HEK293T (cell line): Measurements from ENCODE around the gene RXRB.

Experiments
- CTCF ChIA-PET: fragments of 350-600 bp; formaldehyde crosslinking; extraction: SDS; loops from one replicate; lab custom pipeline; 2021; ENCODE audit warnings: antibody characterized with exemption, inconsistent platforms; lab: Yijun Ruan, JAX
- POLR2A ChIA-PET: fragments of 350-600 bp; formaldehyde crosslinking; extraction: SDS; loops from one replicate; lab custom pipeline; 2020; ENCODE audit warnings: antibody characterized with exemption, inconsistent platforms; lab: Yijun Ruan, JAX
- DNase-seq: peaks from one replicate; pipeline ENCODE4 v3.0.0; 2012; ENCODE audit warnings: mixed read lengths; ENCODE audit errors: extremely low spot score
- ARNT ChIP-seq: fragments of 450-650 bp; IDR thresholded peaks from 2 replicates; pipeline ENCODE4 v1.6.1; 2017; ENCODE audit warnings: mild to moderate bottlenecking
- BHLHE40 ChIP-seq: fragments of 450-650 bp; IDR thresholded peaks from 2 replicates; pipeline ENCODE4 v1.6.1; 2016; ENCODE audit warnings: mild to moderate bottlenecking, moderate library complexity, borderline replicate concordance
- CTBP1 ChIP-seq: fragments of 450-650 bp; IDR thresholded peaks from 2 replicates; pipeline ENCODE4 v1.6.1; 2016; ENCODE audit warnings: borderline replicate concordance
- ELF4 ChIP-seq: fragments of 450-650 bp; IDR thresholded peaks from 2 replicates; pipeline ENCODE4 v1.6.1; 2017; ENCODE audit warnings: antibody characterized with exemption
- FOXA1 ChIP-seq: fragments of 450-650 bp; IDR thresholded peaks from 2 replicates; pipeline ENCODE4 v1.6.1; 2016; ENCODE audit warnings: mild to moderate bottlenecking
- FOXK2 ChIP-seq: fragments of 450-650 bp; IDR thresholded peaks from 2 replicates; pipeline ENCODE4 v1.6.1; 2016; ENCODE audit warnings: mild to moderate bottlenecking
- FOXM1 ChIP-seq: fragments of 450-650 bp; IDR thresholded peaks from 2 replicates; pipeline ENCODE4 v1.6.1; 2017; ENCODE audit warnings: mild to moderate bottlenecking, borderline replicate concordance
- HDGF ChIP-seq: fragments of 450-650 bp; IDR thresholded peaks from 2 replicates; pipeline ENCODE4 v1.6.1; 2017; ENCODE audit warnings: antibody characterized with exemption, borderline replicate concordance
- L3MBTL2 ChIP-seq: fragments of 450-650 bp; conservative IDR thresholded peaks from 2 replicates; pipeline ENCODE4 v1.6.1; 2016; ENCODE audit warnings: mild to moderate bottlenecking
- LEF1 ChIP-seq: fragments of 450-650 bp; IDR thresholded peaks from 2 replicates; pipeline ENCODE4 v1.6.1; 2017; ENCODE audit warnings: mild to moderate bottlenecking, borderline replicate concordance
- NFRKB ChIP-seq: fragments of 450-650 bp; IDR thresholded peaks from 2 replicates; pipeline ENCODE4 v1.6.1; 2016; ENCODE audit warnings: mild to moderate bottlenecking, moderate library complexity
- SP1 ChIP-seq: fragments of 450-650 bp; IDR thresholded peaks from 2 replicates; pipeline ENCODE4 v1.6.1; 2017
- SUZ12 ChIP-seq: fragments of 450-650 bp; IDR thresholded peaks from 2 replicates; pipeline ENCODE4 v1.6.1; 2016; ENCODE audit warnings: mild to moderate bottlenecking
- TARDBP ChIP-seq: fragments of 450-650 bp; IDR thresholded peaks from 2 replicates; pipeline ENCODE4 v1.6.1; 2016
- ZNF384 ChIP-seq: fragments of 450-650 bp; IDR thresholded peaks from 2 replicates; pipeline ENCODE4 v1.6.1; 2016
- TF ChIP-seq, protein P1 (sequence below): fragments of 450-650 bp; IDR thresholded peaks from 2 replicates; pipeline ENCODE4 v1.6.1; 2016

Gene RXRB

DNA sequence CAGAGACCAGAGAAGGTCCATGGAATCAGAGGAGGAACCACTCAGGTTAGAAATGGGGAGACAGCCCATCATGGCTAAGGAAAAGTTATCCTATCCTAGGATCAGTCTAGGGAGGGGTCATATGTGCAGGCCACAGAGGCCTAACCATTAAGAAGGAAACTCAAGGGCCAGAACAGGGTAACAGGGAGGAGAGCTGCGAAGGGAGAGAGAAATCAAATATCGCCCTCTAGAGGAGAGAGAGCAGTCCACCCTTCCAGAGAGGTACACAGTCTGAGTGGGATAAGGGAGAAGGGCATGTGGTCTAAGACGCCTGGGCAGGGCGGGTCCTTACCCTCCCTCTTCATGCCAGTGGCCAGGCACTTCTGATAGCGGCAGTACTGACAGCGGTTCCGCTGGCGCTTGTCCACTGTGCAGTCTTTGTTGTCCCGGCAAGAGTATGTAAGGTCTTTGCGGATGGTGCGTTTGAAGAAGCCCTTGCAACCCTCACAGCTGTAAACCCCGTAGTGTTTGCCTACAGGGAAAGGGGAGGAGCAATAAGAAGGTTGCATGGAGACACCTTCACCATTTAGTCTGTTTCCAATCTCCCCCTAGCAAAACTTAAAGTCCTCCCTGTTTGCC, 2.9 kb downstream of the RXRB start:
- TF ChIP-seq BHLHE40 (no peak), ARNT (no peak), CTBP1 (no peak), LEF1 (no peak), SUZ12 (no peak), FOXK2 (no peak), ELF4 (no peak), ZNF384 (no peak), NFRKB (no peak), L3MBTL2 (no peak), FOXA1 (no peak)
- peak; percentile 77 for DNase-seq
- ChIA-PET POLR2A (interaction anchor here (1.3 to 2.8 kb wide), 3 partner anchors 11 to 74 kb away, joined by 5 to 20 read pairs (median 16); partner anchors contain the start of genes RING1, RPS18 and VPS52), CTCF (interaction anchor here (0.5 to 2.2 kb wide), 9 partner anchors 13 to 177 kb away, joined by 3 to 11 read pairs (median 3); partner anchors contain the start of genes B3GALT4, HLA-DPA1 and VPS52)

DNA sequence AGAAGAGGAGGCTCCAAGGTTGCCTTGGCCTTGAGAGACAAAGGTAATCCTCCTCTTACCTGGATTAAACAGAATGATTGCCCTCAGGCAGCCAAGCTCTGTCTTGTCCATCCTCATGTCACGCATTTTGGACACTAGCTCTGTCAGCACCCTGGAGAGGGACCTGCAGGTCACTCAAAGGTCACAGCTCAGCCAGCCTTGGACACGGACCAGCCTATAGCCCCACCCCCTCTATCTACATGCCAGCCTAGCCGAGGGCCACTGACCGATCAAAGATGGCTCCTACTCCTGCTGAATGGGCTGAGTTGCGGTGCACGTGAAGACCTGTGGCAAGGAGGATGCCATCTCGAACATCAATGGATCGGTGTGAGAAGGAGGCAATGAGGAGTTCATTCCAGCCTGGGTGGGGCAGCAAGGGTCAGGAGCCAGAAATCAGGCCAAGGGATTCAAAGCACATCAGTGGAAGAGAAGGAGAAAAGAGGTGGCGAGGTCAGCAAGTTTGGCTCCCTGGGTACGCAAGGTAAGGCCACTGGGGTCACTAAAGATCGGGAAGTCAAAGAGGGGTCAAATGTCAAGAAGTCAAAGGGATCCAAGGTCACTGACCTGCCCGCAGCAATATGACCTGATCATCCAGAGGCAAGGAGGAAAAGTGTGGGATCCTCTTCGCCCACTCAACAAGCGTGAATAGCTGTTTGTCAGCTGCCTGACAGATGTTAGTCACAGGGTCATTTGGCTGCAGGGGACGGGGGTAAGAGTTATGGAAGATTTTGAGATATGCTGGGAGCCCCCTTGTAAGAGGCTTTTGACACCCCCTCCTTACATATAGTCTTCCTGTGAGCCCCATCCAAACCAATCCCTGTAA, 4.9 kb downstream of the RXRB start:
- DNase-seq: no peak
- ChIA-PET POLR2A (interaction anchor here (2.8 kb wide), 1 partner anchor 53 kb away, joined by 16 read pairs; no protein-coding TSS in a partner anchor), CTCF (no interaction called here)
- TF ChIP-seq CTBP1 (no peak), ELF4 (no peak), BHLHE40 (no peak), FOXK2 (no peak), FOXA1 (no peak), TARDBP (no peak), L3MBTL2 (no peak), LEF1 (no peak), SUZ12 (no peak), FOXM1 (no peak)
- TF ChIP-seq, protein P1, sequence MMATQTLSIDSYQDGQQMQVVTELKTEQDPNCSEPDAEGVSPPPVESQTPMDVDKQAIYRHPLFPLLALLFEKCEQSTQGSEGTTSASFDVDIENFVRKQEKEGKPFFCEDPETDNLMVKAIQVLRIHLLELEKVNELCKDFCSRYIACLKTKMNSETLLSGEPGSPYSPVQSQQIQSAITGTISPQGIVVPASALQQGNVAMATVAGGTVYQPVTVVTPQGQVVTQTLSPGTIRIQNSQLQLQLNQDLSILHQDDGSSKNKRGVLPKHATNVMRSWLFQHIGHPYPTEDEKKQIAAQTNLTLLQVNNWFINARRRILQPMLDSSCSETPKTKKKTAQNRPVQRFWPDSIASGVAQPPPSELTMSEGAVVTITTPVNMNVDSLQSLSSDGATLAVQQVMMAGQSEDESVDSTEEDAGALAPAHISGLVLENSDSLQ: no peak

GRCh38 chr6:33194431-33194979, 6.0 kb downstream of the RXRB start:
- no peak for DNase-seq
- ChIA-PET CTCF (no interaction called here), POLR2A (no interaction called here)
- TF ChIP-seq NFRKB (no peak), FOXM1 (no peak), LEF1 (no peak), HDGF (no peak), SUZ12 (no peak), ARNT (no peak), FOXA1 (no peak), BHLHE40 (no peak), SP1 (no peak), L3MBTL2 (no peak), TARDBP (no peak), ELF4 (no peak), FOXK2 (no peak), ZNF384 (no peak), CTBP1 (no peak)
- TF ChIP-seq, protein P1: no peak

DNA sequence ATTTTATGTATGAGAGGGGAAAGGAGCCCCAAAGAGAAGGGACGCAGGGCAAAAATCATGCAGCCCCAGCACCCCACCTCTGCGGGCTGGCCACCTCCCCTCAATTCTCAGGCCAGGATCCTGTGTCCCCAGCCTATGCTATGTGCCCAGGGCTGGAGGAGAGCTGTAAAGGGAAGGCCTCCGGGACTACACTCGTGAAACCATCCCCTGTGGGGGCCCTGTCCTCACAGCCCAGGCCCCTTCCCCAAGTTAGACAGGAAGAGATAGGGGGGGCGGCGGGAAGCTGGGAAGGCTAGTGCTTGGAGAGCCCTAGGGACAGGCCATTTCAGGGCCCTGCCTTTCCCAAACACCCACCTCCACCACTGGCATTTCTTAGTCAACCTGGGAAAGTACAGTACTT, 6.8 kb downstream of the RXRB start:
- ChIA-PET POLR2A (no interaction called here), CTCF (no interaction called here)
- TF ChIP-seq TARDBP (no peak), LEF1 (no peak), CTBP1 (no peak), SUZ12 (no peak), FOXK2 (no peak), L3MBTL2 (no peak), ELF4 (no peak), NFRKB (no peak), ARNT (no peak), FOXM1 (no peak), BHLHE40 (no peak)
- TF ChIP-seq, protein P1: no peak
- DNase-seq: no peak
